Measurements from ENCODE around the gene ENO4.

The ENO4 gene

DNA sequence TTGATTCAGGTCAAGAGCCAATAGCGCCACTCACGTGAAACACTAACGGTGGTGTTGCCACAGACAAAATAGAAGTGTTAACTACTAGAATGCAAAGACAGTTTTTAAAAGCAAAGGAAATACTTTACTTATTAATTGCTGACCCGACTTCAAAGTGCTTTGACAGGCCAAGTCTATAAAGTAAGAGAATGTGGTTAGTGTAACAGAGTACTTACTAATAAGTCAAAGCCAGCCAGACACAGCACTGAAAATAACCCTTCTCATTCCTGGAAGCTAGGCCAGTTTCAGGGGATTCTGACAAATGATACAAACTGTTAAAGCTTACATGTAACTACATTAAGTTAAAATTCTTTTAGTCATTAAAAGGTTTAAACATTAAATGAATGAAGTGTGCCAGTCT is 50.3 kb downstream of the ENO4 start:
- TF ChIP-seq, protein P1, sequence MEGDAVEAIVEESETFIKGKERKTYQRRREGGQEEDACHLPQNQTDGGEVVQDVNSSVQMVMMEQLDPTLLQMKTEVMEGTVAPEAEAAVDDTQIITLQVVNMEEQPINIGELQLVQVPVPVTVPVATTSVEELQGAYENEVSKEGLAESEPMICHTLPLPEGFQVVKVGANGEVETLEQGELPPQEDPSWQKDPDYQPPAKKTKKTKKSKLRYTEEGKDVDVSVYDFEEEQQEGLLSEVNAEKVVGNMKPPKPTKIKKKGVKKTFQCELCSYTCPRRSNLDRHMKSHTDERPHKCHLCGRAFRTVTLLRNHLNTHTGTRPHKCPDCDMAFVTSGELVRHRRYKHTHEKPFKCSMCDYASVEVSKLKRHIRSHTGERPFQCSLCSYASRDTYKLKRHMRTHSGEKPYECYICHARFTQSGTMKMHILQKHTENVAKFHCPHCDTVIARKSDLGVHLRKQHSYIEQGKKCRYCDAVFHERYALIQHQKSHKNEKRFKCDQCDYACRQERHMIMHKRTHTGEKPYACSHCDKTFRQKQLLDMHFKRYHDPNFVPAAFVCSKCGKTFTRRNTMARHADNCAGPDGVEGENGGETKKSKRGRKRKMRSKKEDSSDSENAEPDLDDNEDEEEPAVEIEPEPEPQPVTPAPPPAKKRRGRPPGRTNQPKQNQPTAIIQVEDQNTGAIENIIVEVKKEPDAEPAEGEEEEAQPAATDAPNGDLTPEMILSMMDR (conservative IDR thresholded peaks at IDR 0.05; ENCODE audit: control insufficient read depth, insufficient read depth, low read depth, low read length): no peak
- DNase-seq (ENCODE audit: low read depth): no peak
- H3K4me3 ChIP-seq (ENCODE audit: control insufficient read depth, low read depth, low read length): no peak overlapping the region

DNA sequence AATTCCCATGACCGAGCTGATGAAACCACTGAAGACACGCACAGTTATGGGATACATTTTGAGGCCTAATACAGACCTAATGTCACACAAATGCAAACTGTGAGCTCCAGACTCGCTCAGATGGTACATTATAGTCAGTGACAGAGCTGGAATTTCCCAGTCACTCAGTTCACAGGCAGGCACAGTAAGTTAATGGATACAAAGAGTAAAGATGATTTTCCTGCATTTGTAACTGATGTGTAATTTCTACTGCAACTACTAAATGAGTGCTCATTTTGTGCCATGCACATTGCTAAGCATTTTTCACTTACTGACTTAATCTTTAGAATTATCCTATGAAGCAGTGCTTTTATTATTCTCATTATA is 56.5 kb downstream of the ENO4 start:
- TF ChIP-seq, protein P1 (conservative IDR thresholded peaks at IDR 0.05; ENCODE audit: control insufficient read depth, insufficient read depth, low read depth, low read length): no peak
- no peak for DNase-seq (ENCODE audit: low read depth)
- no peak overlapping the region for H3K4me3 ChIP-seq (ENCODE audit: control insufficient read depth, low read depth, low read length)

DNA sequence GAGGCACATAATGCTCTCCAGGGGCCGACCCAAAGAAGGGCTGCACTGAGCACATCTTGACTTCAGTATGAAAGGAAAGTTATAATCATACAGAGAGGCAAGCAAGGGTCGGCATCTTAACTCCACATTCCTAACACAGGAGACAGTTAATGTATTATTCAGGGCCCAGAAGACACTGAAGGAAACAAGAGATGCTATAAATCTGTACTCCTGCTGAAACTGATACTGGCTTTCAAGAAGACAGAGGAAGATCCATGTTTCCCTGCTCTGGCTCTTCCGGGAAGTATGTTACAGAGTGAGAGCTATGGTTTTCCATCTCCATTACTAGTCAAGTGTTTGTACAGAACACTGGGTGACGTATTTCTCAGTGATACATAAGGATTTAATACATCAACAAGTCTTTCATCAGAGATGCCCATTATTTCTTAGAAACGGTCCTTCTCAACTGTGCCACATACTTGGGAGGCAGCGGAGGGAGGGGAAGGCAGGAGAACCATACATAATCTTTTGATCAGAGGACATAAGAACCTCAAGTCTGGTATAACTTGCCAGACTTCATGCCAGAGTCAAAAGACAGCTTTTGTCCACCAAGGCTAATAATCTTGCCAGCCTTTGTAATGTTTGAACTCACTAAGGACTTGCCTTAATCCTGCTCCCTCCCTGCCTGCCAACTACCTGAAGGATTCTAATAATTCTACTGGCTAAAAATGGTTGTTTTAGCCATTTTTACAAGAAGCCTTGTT is 58.1 kb downstream of the ENO4 start:
- no peak for DNase-seq (ENCODE audit: low read depth)
- H3K4me3 ChIP-seq (ENCODE audit: control insufficient read depth, low read depth, low read length): no peak overlapping the region
- TF ChIP-seq, protein P1 (conservative IDR thresholded peaks at IDR 0.05; ENCODE audit: control insufficient read depth, insufficient read depth, low read depth, low read length): no peak

DNA sequence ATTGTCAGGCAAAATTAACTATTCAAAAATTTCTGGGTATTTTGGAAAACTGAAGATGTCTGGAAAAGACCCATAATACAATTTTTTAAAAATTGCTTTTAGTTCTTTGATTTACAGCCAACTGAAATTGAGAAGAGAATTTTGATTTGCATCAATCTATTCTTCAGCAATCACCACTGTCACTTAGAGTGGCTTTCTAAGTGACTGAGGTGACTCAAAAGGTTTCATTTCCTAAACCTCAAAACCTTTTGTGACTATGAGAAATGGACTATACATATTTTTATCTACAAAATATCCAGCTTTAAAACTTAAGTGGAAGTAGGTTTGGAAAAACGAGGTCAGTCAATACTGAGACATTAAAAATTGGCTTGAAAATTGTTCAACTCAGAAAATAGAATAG is 60.0 kb downstream of the ENO4 start:
- H3K4me3 ChIP-seq (ENCODE audit: control insufficient read depth, low read depth, low read length): no peak overlapping the region
- TF ChIP-seq, protein P1 (conservative IDR thresholded peaks at IDR 0.05; ENCODE audit: control insufficient read depth, insufficient read depth, low read depth, low read length): no peak
- no peak for DNase-seq (ENCODE audit: low read depth)

DNA sequence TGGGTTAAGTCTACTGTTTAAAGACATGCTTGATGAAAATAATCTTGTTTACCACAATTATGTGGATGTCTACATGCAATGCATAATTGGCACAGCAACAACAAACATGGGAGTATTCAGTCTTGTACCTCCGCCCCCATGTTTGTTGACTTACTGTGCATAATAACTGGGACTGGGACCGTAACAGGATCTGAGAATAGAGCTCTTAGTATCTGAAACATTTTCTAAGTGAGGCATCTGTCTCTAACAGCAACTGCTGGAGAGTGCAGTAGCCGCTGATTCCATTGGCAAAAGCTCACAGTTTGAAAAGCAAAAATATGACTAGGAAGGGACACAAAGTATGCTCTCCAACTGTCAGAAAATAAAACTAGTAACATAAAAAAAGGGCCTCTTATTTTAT is 61.6 kb downstream of the ENO4 start:
- TF ChIP-seq, protein P1 (conservative IDR thresholded peaks at IDR 0.05; ENCODE audit: control insufficient read depth, insufficient read depth, low read depth, low read length): no peak
- no peak overlapping the region for H3K4me3 ChIP-seq (ENCODE audit: control insufficient read depth, low read depth, low read length)
- DNase-seq (ENCODE audit: low read depth): no peak

DNA sequence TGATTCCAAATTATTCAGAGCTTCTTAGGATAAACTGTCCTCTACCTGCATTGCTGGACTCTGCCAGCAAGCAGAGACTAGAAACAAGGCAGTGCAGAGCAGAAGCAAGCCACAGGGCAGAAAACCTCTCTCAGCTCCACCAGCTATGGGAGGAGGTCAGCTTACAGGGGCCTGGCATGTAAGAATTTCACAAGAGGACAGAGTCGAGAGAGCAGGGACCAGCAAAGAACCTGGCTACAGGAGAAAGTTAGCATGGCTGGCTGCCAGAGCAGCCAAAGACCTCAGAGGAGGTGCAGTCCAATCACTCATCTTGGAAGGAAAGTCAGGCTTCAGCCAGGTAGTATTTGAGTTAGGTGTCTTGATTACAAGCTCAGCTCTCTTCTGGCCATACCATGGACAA is 62.9 kb downstream of the ENO4 start:
- no peak for DNase-seq (ENCODE audit: low read depth)
- no peak overlapping the region for H3K4me3 ChIP-seq (ENCODE audit: control insufficient read depth, low read depth, low read length)
- TF ChIP-seq, protein P1 (conservative IDR thresholded peaks at IDR 0.05; ENCODE audit: control insufficient read depth, insufficient read depth, low read depth, low read length): no peak

DNA sequence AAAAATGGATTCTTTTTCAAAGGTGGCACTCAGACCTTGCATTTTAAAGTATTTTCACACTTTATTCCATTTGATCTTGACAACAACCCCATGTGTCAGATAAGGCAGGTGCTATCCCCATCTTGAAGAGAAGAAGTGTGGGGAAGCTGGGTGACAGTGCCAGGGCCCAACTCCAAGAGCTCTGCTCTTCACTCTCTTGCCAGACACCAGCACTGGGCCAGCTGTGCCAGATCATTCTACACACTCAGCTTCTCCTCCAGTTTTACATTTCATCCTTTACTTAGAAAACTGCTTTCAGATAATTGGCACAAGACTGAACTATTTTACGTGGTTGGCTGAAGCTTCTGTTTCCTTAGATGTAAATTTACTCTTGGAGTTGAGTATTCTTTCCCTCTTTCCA is 64.4 kb downstream of the ENO4 start:
- TF ChIP-seq, protein P1 (conservative IDR thresholded peaks at IDR 0.05; ENCODE audit: control insufficient read depth, insufficient read depth, low read depth, low read length): no peak
- DNase-seq (ENCODE audit: low read depth): no peak
- no peak overlapping the region for H3K4me3 ChIP-seq (ENCODE audit: control insufficient read depth, low read depth, low read length)
